NK-92 treated with Interleukin-12 subunit alpha and Interleukin-12 subunit beta, amount 100 ng/mL, for 24 hours (cell line): ENCODE data around the gene MIGA1.

ENCODE experiments used
- DNase-seq: peaks from one replicate; lab custom pipeline; 2025; lab: John Stamatoyannopoulos, UW

The MIGA1 gene

GRCh38 chr1:77847621-77848080 lies 68.2 kb downstream of the MIGA1 start:
- DNase-seq = no peak

GRCh38 chr1:77850082-77850481 lies 70.6 kb downstream of the MIGA1 start:
- no peak for DNase-seq

DNA sequence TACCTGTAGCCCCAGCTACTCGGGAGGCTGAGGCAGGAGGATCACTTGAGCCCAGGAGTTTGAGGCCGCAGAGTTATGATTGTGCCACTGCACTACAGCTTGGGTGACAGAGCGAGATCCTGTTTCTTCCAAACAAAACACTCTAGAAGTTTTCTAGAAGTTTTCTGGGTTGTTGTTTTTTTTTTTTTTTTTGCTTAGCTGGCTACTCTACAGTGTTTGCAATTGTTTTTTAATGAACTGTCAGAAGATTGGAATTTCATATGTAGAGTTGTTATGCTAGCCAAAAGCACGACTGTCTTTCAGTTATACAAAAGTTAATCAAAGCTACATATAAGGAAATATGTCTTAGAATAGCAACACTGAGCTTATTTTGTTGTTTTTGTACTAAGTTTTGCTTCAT lies 78.1 kb downstream of the MIGA1 start:
- DNase-seq = no peak

- no peak for DNase-seq
These were observed 79.3 kb downstream of the MIGA1 start for GRCh38 chr1:77858725-77859124.

- no peak for DNase-seq
These were observed 79.8 kb downstream of the MIGA1 start for GRCh38 chr1:77859248-77859647.

- DNase-seq = no peak
These were observed 86.8 kb downstream of the MIGA1 start for GRCh38 chr1:77866296-77866695.

DNA sequence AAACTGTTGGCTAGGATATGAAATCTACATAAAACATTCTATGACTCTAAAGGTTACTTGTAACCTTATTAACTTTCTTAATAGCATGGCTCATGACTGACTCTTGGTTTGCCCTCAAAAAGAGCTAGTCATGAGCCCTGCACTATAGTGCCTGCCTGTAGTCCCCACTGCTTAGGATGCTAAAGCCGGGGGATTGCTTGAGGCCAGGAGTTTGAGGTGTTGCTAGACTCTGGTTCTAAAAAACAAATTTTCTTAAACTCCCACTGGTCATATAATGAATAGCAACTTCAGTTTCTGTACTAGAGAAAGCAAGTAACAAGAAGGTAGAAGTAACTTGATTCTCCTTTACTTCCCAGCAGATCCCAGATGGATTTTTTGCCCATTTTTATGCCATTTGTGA lies 93.2 kb downstream of the MIGA1 start:
- DNase-seq = no peak

GRCh38 chr1:77873461-77873860 lies 94.0 kb downstream of the MIGA1 start:
- no peak for DNase-seq

DNA sequence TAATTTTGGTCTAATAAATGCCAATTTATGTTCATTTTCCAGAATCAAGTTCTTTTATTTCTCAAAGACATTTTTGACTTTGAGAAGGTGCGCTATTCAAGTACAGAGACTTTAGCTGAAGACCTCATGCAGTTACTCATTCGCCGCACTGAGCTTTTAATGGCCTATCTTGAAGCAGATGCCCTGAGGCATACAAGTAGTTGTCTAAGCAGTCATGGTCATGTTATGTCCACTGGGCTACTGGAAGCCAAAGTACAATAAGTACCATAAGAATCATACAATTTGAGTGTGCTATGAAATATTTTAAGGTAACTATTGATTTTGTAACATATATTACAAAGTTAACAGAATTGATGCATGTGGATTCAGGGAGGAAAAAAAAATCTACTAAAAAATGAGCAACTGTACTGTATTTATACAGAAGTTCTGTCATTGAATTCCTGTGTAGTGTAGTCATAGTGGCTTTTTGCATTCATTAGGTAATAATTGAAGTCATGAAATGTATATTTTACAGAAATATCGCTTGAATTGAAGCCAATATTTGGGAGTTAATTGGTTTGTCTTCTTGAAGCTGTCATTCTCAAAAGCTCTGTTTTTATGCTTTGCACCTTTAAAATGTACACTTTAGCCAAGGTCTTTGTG lies 95.5 kb downstream of the MIGA1 start:
- DNase-seq = no peak

DNA sequence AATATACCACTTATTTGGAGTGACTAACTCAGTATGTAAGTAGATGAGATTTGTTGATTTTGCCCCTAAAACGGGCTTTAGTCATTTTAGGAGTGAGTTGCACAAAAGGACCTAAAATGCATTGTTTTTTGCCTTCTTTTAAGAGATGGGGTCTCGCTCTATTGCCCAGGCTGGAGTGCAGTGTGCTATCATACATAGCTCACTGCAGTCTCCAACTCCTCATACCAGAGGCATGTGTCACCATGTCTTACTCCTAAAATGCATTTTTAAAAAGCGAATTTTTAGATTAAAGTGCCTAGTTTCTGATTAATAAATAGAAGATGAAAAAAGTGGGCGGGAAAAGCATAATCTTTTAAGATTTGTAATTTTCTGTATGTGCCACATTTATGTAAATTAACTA lies 97.4 kb downstream of the MIGA1 start:
- DNase-seq = no peak

DNA sequence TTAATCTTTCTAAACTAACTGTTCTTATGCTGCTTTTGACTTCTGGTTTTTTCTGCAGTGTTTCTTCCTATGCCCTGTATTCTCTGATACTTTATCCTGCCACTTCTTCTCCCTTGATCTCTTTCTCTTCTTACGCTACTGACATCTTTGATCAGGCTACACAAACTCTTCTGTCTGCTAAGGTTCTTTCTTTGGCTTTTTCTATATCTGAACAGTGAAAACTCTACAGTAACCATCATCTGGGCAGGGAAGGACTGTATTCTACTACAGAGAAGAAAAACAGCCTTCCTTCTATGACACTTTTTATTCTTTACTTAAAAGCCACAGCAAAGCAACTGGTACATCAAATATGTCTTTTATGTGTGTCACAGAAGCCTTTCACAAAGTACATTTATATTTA lies 101.6 kb downstream of the MIGA1 start:
- no peak for DNase-seq

- DNase-seq = no peak
These were observed 103.0 kb downstream of the MIGA1 start for GRCh38 chr1:77882411-77882810.

DNA sequence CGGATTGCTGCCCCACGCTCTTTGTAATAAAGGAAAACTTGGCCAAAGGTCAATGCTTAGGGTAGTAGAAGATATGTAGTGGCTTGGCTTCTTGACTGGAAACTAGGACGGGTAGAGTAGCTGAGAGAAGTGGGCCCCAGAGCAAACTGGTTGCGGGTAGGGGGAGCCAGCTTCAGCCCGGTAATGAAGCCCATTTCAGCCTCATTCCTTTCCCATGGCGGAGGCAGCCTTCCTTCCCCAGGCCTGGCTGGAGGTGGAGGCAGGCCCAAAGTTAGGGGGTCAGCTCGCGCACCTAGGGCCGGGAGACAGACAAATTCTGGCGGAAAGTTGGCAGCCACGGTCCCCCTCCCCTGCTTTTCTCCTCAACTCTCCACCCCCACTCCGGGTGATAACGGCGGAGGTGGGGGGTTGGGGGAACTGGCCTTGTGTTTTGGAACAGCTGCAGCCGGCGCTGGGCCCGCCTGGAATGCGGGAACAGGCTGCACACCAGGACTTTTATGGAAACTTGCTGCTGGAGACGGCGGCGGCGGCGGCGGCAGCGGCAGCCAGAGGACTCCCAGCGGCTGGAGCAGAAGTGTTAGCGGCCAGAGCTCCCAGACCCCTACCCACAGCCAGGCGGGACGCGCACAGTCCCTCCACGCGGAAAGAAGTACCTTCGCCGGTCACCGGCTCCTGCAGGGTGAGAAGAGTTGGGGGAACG lies 108.8 kb downstream of the MIGA1 start, which contains the start of gene NEXN:
Gene NEXN (plus strand): TSS at position 544 of the 700 bp plus-strand sequence. CDS start 27,483 bp downstream, outside the sequence.
- DNase-seq = no peak

GRCh38 chr1:77888781-77889642 lies 109.6 kb downstream of the MIGA1 start:
- no peak for DNase-seq

DNA sequence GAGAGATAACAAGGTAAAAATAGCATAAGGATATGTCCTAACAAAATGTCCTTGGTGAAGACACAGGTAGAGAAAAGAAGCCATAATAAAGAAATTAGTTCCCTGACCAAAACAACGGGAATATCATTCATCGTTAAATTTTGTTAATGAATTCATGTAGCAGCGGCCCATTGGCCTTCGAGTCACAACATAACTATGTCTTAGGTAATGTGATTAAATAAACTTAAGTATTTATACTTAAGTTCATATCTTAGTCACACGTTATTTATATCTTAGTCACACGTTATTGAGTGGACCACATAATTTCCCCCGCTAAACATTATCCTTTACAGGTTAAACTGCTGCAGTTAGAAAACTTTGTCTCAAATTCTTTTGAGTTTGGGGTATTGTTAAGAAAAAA lies 110.2 kb downstream of the MIGA1 start:
- no peak for DNase-seq

- no peak for DNase-seq
These were observed 111.8 kb downstream of the MIGA1 start for GRCh38 chr1:77891200-77891599.

GRCh38 chr1:77899647-77900320 lies 120.3 kb downstream of the MIGA1 start:
- DNase-seq = no peak

- DNase-seq = no peak
These were observed 121.3 kb downstream of the MIGA1 start for GRCh38 chr1:77900687-77901293.

DNA sequence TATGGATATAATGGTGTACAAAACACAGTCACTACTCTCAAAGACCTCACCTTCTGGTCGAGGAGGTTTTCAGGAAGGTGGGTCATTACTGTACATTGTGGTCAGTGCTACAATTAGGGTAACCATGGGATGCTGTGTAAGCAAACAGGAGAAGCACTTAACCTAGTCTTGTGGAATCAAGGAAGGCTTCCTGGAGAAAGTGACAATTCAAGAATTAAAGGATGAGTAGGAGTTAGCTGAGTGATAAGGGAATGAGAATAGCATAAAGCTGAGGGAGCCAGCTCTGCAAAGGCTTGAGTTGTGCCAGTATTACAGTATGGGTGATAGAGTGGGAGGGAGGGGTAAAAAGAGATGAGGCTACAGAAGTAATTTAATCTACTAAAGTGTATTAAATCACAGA lies 126.2 kb downstream of the MIGA1 start:
- DNase-seq = no peak

- no peak for DNase-seq
These were observed 126.6 kb downstream of the MIGA1 start for GRCh38 chr1:77906019-77906545.

GRCh38 chr1:77906624-77907023 lies 127.2 kb downstream of the MIGA1 start:
- no peak for DNase-seq
